ENCODE measurements around the gene ADGRV1. TPM values are rescaled to one million over a fixed set of nuclear protein-coding genes. Genes with fewer than 3 reads are reported as not detected.

The ADGRV1 gene
- polyA plus RNA-seq, 3 donors, result 0.18 to 0.33 TPM; not detected in 1

DNA sequence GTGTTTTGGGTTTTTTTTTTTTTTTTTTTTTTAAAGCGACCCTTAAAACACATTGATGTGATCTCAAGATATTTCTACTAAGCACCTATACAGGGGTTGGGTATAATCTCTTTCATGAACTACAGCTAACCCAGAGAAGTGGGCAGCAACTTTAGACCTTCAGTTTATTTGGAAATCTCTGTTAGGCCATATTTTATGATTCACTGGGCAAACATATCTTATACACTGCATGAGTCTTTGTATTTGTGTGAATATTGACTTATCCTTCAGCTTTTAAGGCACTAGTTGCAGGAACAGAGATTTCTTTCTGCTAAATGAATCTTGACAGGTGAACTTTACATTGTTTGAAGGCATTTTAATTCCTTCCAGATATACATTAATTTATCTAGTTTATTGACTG is 630.2 kb downstream of the ADGRV1 start:
- Histone ChIP-seq H3K27me3 (ENCODE audit: control insufficient read depth in 2 of 2, insufficient read depth in 2 of 2, low read length in 2 of 2) (no peaks in the 10 kb centered on the region), H4K20me1 (ENCODE audit: insufficient read depth, low read length) (no peaks in the 10 kb centered on the region), H3K36me3 (replicated peaks in 1 of 2; ENCODE audit: control insufficient read depth in 1 of 2, insufficient read depth in 2 of 2, low read length in 2 of 2) (no peaks in the 10 kb centered on the region), H2AFZ (ENCODE audit: insufficient read depth, low read depth, low read length, poor library complexity, severe bottlenecking) (no peak overlapping the region), H3K4me2 (replicated peaks; ENCODE audit: extremely low read depth, low read length, poor library complexity, severe bottlenecking) (no peak overlapping the region), H3K9me3 (replicated peaks in 1 of 2; ENCODE audit: control insufficient read depth in 1 of 2, insufficient read depth in 1 of 2, low read length in 2 of 2) (no peaks in the 10 kb centered on the region), H3K27ac (ENCODE audit: low read depth in 1 of 2, low read length in 2 of 2) (no peak overlapping the region), H3K79me2 (ENCODE audit: insufficient read depth, low read length) (no peaks in the 10 kb centered on the region), H3K4me3 (replicated peaks in 1 of 3; ENCODE audit: low read depth in 2 of 3, low read length in 3 of 3) (no peak overlapping the region), H3K9ac (ENCODE audit: insufficient read depth, low read length, poor library complexity, severe bottlenecking) (no peak overlapping the region), H3K4me1 (ENCODE audit: control insufficient read depth in 1 of 2, insufficient read depth in 2 of 2, low read length in 2 of 2) (peaks cover 45 to 66% of the 10 kb centered on the region in 2 donors)
- Mint-ChIP-seq H3K4me1 (peaks cover 53% of the 10 kb centered on the region), H3K9me3 (peaks cover 0 to 5% (median 0%) of the 10 kb centered on the region in 7 donors), H3K36me3 (no peaks in the 10 kb centered on the region), H3K27ac (peak overlapping the region in 1 of 7 donors; percentile 90), H3K4me3 (no peak overlapping the region), H3K27me3 (ENCODE audit: low read depth in 3 of 3) (peaks cover 0 to 2% (median 0%) of the 10 kb centered on the region in 3 donors)
- WGBS (ENCODE audit: insufficient coverage), result no CpG with 5 or more reads among the region's 1 CpG
- intact Hi-C loops (cut with micrococcal nuclease), result no loop called here
- DNase-seq, result no peak
- no peak for TF ChIP-seq CTCF (IDR thresholded peaks at IDR 0.05)

- H3K27me3 Mint-ChIP-seq (ENCODE audit: low read depth in 3 of 3), result peaks cover 0 to 2% (median 0%) of the 10 kb centered on the region in 3 donors
- peak overlapping the region; percentile 69 for H3K4me2 ChIP-seq (replicated peaks; ENCODE audit: extremely low read depth, low read length, poor library complexity, severe bottlenecking)
- 12% methylated on average over 7 of the region's 8 CpGs for WGBS (ENCODE audit: insufficient coverage)
- peaks cover 0 to 3% (median 0%) of the 10 kb centered on the region in 7 donors for H3K9me3 Mint-ChIP-seq
- no peaks in the 10 kb centered on the region for H4K20me1 ChIP-seq (ENCODE audit: insufficient read depth, low read length)
- no peaks in the 10 kb centered on the region for H3K36me3 ChIP-seq (replicated peaks in 1 of 2; ENCODE audit: control insufficient read depth in 1 of 2, insufficient read depth in 2 of 2, low read length in 2 of 2)
- H3K27me3 ChIP-seq (ENCODE audit: control insufficient read depth in 2 of 2, insufficient read depth in 2 of 2, low read length in 2 of 2), result no peaks in the 10 kb centered on the region
- peak; percentile 42 to 68 (median 53) for DNase-seq
- TF ChIP-seq CTCF (IDR thresholded peaks at IDR 0.05), result no peak
- H3K79me2 ChIP-seq (ENCODE audit: insufficient read depth, low read length), result no peaks in the 10 kb centered on the region
- H3K36me3 Mint-ChIP-seq, result no peaks in the 10 kb centered on the region
- peak overlapping the region; percentile 80 to 93 (median 90) for H3K27ac Mint-ChIP-seq
- peaks cover 50% of the 10 kb centered on the region for H3K4me1 Mint-ChIP-seq
- H3K27ac ChIP-seq (ENCODE audit: low read depth in 1 of 2, low read length in 2 of 2), result peak overlapping the region; percentile 48 to 86
- no peaks in the 10 kb centered on the region for H3K9me3 ChIP-seq (replicated peaks in 1 of 2; ENCODE audit: control insufficient read depth in 1 of 2, insufficient read depth in 1 of 2, low read length in 2 of 2)
- peak overlapping the region; percentile 13 to 75 (median 69) for H3K4me3 ChIP-seq (replicated peaks in 1 of 3; ENCODE audit: low read depth in 2 of 3, low read length in 3 of 3)
- peak overlapping the region; percentile 59 to 88 for H3K4me3 Mint-ChIP-seq
- H2AFZ ChIP-seq (ENCODE audit: insufficient read depth, low read depth, low read length, poor library complexity, severe bottlenecking), result peak overlapping the region; percentile 74
- peaks cover 39 to 57% of the 10 kb centered on the region in 2 donors for H3K4me1 ChIP-seq (ENCODE audit: control insufficient read depth in 1 of 2, insufficient read depth in 2 of 2, low read length in 2 of 2)
- H3K9ac ChIP-seq (ENCODE audit: insufficient read depth, low read length, poor library complexity, severe bottlenecking), result peak overlapping the region; percentile 44
- intact Hi-C loops (cut with micrococcal nuclease), result no loop called here
These were observed 631.1 kb downstream of the ADGRV1 start for GRCh38 chr5:91189480-91190313.

Data from CD14-positive monocyte (primary cell).